Measurements from ENCODE around the gene ACAA1.
"Not testable (repeated sequence)": the region's sequence is repeated elsewhere in the genome, so short reads cannot be mapped to it uniquely, and the experiment has no call there.

The ACAA1 gene, protein sequence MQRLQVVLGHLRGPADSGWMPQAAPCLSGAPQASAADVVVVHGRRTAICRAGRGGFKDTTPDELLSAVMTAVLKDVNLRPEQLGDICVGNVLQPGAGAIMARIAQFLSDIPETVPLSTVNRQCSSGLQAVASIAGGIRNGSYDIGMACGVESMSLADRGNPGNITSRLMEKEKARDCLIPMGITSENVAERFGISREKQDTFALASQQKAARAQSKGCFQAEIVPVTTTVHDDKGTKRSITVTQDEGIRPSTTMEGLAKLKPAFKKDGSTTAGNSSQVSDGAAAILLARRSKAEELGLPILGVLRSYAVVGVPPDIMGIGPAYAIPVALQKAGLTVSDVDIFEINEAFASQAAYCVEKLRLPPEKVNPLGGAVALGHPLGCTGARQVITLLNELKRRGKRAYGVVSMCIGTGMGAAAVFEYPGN

DNA sequence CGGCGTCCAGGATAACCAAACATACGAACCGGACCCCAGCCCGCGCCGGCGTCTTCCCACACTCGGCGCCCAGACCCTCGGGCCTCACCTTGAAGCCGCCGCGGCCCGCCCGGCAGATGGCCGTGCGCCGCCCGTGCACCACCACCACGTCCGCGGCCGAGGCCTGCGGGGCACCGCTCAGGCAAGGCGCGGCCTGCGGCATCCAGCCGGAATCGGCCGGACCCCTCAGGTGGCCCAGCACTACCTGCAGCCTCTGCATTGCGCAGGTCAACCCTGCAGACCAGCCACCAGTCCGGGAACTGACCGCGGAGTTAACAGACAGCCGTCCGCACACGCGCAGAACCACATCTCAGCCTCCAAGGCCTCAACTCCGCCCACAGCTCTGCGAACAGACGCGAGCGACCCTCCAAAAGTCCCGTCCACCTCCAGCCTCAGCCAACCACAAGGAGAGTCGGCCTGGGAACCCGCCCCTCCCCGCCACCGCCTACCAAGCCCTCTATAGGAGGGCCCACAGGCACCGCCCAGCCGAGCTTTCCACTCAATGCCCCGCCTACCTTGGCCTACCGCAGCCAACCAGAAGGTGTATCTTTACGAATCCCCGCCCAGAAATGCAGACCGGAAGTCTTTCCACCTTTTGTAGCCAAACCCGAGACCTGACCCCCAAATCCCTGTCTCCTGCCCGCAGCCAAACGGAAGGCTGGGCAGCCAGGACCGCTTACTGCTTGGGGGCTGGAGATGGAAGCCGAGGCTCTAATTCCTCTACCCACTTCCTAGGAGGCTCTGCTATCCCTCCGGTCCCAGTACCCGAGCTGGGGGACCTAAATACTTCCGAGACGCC, at the start of gene ACAA1:
Gene ACAA1 (minus strand): TSS at position 351 of the 838 bp plus-strand sequence. CDS start 92 bp downstream, at position 259.
- peak; percentile 91 for DNase-seq

DNA sequence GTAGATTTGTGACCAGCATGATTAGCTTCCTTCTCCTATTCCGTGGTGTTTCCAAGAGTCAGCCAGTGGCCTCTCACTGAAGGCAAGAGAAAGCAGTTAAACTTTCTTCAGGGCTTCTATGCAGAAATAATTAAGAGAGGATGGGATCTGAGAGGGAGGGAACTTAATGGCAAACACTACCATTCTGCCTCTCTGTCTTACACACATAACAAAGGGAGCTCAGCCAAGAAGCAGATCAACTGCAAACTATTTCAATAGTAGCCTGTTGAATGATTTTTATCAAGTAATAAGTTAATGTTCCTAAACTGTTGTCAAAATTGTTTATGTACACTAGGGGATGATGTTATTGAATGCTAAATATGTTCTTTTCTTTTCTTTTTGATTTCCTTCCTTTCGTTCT, 40.3 kb upstream of the ACAA1 start:
- no peak for DNase-seq

DNA sequence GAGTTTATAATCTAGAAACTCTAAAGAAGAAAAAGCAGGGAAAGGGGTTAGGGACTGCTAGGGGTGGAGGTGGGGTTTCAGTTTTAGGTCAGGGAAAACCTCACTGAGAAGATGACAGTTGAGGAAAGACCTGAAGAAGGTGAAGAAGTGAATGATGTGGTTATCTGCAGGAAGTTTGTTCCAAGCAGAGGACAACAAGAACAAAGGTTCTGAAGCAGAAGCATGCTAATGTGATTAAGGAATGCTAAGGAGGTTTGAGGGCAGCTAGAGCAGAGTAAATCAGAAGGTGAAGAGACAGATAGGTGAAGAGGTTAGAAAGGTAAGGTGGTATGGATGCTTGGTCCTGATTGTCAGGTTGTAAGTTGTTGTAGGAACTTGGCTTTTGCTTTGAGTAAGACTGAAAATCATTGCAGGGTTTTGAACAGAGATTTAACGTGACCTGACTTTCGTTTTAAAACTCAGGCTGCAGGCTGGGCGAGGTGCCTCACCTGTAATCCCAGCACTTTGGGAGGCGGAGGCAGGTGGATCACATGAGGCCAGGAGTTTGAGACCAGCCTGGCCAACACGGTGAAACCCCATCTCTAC, 37.0 kb upstream of the ACAA1 start:
- DNase-seq, result no peak

DNA sequence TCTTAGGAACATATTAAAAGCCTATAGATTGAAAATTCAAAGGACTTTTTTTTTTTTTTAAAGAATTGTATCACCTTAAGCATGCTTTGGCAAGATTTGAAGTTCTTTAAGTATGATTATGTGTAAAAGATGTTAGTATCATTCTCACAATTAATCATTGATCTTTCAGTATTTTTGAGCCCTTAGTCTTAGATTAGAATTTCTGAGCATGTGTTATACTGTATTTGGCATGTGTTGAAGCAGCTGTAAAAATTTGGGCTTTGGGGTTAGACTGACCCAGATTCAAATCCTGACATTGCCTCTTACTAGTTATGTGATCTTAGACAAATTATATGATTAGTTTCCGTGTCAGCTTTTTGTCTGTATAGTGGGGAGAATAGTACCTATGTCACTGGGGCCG, 34.7 kb upstream of the ACAA1 start:
- no peak for DNase-seq

DNA sequence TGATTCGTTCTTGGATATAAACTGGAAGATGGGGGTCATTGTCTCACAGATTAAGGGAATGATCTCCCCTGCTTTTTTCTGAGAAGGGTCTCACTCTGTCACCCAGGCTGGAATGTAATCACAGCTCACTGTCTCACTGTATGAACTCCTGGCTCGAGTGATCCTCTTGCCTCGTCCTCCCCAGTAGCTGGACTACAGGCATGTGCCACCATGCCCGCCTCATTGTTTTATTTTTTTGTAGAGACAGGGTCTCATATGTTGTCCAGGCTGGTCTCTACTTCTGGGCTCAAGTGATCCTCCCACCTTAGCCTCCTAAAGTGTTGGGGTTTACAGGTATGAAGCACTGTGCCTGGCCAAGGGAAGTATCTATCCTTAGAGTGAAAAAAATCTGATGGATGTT, 33.8 kb upstream of the ACAA1 start:
- no peak for DNase-seq

DNA sequence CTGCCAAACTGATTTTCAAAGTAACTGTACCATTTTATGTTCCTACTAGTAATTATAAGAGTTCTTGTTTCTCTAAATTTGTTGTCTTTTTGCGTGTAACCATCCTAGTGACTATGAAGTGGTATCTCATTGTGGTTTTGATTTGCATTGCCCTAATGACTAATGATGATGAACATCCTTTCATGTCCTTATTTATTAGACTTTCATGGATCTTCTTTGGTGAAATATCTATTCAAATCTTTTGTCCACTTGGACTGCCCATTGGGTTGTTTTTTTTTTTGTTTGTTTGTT, 32.0 kb upstream of the ACAA1 start:
- DNase-seq, result no peak

DNA sequence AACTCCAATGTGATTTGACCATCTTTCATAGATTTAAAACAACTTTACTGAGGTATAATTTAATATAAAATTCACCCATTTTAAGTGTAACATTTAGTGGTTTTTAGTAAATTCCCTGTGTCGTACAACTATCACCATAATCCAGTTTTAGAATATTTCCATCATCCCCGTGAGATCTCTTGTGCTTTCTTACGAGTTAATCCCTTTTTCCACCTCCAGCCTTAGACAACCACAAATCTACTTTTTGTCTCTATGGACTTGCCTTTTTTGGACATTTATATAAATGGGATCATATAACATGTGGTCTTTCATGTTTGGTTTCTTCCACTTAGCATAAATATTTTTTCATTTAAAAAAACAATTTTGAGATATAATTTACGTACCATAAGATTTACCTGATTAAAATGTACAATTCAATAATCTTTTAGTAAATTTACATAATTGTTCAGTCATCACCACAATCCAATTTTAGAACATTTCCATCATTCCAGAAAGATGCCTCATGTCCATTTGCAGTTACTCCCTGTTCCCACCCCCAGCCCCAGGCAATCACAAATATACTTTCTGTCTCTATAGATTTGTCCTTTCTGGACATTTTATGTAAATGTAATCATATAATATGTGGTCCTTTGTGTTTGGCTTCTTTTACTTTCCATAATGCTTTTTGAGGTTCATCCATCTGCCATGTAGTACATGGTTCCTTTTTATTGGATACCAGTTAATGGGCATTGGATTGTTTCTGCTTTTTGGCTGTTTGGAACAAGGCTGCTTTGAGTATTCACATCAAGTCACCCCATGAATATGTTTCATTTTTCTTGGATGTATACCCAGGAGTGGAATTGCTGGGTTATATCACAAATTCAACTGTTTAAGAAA, 31.5 kb upstream of the ACAA1 start:
- no peak for DNase-seq

DNA sequence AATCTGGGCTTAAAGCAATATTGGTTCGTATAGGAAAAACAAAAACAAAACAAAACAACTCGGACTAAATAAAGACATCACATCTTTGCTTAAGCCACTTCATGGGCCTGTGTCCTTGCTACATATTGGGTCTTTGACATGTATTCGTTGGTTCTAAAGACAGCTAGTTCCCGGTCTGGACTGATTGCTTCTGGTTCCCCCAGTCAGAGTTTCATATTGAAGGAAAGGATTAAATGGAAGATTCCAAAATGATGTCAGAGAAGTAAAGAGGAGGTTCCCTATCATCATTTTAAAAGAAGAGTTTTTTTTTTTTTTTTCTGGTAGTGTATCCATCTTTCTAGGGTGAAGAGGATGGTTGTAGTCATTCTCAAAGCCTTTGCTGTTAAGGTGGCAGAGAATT, 30.7 kb upstream of the ACAA1 start:
- DNase-seq, result no peak

DNA sequence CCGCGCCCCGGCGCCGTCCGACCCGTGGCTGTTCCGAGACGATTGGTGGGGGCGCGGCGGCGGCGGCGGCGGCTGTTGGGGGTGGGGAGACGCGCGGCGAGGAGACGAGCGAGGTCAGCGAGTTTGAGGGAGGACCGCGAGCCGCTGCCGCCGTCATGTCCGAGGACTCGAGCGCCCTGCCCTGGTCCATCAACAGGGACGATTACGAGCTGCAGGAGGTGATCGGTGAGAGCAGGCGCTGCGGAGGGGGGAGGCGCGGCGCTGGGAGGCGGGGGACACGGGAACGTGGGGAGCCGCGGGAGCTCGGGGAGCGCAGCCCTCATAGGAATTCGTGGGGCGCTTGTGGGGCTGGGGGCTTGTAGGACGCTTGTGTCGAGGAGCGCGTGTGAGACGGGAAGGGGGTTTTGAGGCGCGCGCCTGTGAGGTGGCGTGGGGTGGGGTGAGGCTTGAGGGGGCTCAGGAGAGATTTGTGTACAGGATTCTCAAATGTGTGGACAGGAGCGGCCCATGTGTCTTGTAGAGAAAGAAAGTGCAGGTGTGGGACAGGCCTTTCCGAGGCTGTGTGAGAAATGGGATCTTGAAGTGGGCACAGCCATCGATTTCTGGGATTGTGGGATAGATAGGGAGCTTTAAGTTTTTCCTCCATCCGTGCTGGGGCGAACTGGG, 28.9 kb upstream of the ACAA1 start:
- no peak for DNase-seq

DNA sequence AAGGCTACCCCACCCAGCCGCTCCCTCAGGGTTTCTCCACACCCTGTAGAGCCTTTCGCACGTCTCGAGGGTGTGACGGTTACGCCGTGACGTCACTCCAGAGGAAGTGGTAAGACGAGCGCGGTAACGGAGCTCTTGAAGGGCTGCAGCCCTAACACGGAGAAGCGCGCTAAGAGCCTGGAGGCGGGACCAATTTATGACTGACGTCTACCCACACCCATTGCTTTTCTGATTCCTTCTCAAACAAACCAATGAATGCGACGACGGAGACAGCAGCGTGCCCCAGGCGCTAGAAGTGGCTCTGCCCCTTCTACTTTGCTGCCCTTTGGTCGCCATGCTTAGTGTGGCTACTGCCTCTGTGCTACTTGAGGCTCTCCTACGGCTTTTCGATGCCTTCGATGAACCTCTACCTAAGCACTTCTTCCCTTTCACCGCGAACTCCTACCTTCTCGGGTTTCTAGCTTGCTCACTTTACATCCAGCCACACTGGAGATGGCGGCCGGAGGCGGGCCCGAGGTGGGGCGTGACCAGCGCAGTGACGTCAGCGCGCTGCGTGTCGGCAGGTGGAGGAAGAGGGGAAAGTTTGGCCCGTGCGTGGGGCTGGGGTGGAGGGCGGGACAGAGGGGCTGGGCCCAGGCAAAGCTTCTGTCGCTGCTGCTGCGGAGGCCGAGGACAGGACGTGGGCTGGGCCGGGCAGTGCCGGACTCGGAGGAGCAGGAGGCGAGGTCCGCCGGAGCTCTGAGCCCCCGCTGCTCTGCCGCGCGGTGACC, 28.2 kb upstream of the ACAA1 start, which contains the start of gene OXSR1:
Gene OXSR1 (plus strand): TSS at position 586 of the 770 bp plus-strand sequence. CDS start 340 bp downstream, outside the sequence.
- peak; percentile 90 for DNase-seq

DNA sequence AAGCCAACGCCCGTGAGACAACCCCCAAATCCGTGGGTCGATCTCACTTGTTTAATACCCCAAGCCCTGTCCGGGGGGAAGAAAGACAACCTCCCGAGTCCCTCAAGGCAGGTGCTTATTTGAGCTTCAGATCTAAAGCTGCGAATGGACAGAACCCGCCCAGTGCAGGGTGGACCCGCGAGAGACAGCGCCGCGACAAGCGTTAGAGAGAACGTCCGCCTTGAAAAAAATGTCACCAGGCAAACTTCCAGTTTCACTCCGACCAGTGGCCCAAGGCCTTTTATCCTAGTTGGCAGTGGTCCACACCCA, 27.7 kb upstream of the ACAA1 start:
- no peak for DNase-seq

DNA sequence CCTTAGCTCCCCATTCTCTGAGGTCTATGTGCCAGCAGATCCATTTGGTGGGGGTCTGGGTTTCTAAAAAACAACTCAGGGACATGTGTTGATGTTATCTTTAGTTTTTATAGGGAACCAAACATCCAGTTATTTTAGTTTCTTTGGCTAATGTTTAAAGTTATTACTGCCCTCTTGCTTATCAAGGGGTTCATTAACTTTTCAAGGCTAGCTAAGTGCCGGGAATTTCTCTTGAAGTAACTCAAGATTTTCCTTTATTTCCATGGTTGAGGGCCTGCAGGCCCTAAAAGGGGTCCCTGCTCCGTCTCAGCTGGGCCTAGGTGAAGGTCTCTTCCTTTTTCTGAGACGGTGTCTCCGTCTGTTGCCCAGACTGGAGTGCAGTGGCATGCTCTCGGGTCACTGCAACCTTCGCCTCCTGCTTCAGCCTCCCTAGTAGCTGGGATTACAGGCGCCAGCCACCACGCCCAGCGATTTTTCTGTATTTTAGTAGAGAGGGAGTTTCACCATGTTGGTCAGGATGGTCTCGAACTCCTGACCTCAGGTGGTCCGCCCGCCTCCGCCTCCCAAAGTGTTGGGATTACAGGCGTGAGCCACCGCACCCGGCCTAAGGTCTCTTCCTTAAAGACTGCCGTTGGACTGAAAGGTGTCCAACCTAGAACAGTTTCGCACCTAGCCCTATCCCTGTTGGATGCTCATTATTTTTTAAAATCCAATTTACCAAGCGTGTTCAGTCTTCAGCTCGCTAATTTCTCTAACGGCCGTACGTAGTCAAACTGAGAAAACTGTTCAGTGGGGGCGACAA, 27.1 kb upstream of the ACAA1 start:
- no peak for DNase-seq

DNA sequence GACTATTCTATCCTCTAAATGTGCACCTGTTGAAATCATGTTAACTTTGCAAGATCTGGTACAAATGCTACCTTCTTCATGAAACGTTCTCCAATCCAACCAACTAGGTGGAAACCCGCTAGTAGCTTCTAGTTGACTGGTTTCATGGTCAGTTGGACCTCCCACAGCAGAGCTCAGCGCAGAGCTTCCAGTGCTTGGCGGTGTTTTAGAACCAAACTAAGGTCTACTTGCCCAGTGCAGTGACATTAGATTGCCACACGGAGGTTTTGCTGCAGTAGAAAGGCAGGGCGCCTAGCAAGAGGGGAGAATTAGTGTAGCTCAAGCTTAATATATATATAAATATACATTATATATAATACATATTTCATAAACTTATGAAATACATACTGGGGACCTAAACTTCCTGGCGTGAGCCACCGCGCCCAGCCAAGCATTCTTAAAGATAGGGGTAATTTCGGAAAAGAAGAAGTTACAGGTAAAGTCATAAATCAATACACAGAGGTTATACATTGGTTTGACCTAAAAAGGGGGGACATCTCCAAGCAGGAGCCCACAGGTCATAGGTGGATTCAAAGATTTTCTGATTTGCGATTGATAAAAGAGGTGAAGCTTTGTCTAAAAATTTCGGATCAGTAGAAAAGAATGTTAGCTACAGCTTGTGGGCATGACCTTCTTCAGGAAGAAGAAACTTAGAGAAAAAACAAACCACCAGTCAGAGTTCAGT, 26.4 kb upstream of the ACAA1 start:
- no peak for DNase-seq

DNA sequence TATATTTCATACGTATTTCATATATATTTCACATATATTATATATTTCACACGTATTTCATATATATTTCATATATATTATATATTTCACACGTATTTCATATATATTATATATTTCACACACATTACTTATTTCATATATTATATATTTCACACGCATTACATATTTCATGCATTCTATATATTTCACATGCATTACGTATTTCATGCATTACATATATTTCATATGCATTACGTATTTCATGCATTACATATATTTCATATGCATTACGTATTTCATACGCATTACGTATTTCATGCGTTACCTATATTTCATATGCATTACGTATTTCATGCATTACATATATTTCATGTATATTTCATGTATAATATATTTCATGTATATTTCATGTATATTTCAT, 23.8 kb upstream of the ACAA1 start:
- DNase-seq, result not testable (repeated sequence)

DNA sequence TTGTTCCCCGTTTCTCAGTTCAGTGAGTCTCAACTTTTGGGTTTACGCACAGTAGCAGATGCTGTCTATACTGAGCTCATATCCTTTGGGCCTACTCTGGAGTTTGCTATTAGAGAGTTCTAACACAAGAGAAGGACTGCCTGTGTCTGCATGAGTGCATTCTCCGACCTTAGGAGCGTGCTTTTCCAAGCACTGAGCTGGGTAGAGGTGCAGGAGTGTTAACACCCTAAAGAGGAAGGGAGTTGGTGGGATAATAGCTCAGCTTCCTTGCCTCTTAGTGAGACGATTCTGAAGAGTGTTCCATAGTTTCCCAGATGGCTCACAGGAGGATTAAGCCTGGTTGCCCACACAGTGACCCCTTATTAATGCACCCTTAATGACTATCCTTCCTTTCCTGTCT, 21.5 kb upstream of the ACAA1 start:
- no peak for DNase-seq

DNA sequence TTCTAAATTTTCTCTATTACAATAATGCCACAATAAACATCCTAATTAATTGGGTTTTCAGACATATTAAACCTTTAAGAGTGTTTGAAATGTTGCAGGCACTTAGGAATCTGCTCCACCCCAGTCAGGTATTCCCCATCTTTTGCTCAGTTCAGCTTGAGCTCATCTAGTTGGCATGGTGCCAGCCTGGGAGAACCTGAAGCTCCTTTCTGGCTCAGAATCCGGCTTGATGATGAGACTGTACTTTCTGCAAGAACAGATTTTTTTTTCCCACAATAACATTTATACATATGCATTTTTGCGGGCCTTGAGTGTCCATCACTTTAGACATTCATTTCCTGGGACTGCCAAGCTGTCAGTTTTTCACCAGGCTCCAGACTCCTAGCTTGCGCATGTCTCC, 20.7 kb upstream of the ACAA1 start:
- DNase-seq, result no peak

DNA sequence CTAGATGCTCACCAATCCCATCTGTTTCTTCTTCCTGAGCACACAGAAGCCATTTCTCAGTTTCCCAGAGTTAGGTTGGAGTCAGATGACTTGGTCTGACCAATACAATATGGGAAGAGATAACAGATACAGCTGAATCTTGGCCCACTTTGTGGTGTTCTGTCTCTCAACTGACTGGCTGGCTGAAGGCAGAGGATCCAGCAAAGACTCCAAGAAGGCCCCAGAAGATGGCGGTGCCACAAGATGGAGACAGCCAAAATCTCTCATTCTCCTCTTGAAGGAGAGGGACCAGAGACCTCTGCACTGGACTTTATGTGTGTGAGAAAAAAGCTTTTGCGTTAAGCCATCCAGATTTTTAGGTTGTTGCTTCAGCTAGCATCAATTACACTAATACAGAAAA, 20.2 kb upstream of the ACAA1 start:
- DNase-seq, result no peak

DNA sequence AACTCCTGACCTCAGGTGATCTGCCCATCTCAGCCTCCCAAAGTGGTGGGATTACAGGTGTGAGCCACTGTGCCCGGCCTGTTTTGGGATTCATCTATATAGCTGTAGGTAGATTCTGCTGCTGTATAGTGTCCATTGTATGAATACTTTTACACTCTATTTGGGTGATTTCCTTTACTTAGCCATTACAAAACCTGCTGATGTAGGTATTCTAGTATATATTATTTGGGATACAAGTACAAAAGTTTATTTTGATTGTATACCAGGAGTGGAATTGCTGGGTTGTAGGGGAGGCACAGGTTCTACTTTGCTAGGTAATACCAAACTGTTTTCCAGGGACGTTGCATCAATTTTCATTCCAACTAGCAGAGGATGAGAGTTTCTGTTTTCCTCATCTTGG, 18.9 kb upstream of the ACAA1 start:
- no peak for DNase-seq

DNA sequence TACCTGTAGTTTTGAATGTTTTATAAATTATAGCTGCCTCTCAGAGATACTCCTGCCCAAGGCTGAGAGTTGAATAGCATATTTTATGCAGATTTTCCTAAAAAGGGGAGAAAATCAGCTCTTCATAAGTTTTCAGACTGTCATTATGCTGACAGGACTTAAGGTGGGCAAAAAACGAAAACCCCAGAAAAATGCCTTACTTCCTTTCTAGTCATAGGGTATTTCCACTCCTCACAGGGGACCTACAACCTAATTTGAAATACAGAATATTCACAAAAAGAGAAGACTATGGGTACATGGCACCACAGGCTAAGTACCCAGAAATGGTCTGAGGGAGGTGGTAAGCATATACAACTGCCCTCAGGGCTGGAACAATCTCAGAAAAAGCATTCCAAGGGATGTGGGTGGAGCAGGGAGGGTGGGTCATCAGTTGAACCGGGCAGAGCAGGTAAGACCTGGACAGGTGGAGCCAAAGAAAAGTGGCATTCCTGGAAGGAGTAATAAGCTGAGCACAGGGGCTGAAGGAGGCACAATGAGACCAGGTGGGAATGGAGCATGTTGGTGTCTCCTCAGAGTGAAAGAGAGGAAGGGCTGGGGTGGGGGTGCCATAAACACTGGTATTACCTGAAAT, 17.8 kb upstream of the ACAA1 start:
- no peak for DNase-seq

All from NCI-H748 treated with DMSO at 0.1 percent for 48 hours (cell line).